Lung (tissue), 12 donors: ENCODE measurements around the gene TRAF3. TPM values are rescaled to one million over a fixed set of nuclear protein-coding genes. Genes with fewer than 3 reads are reported as not detected.

Experiments used
- ATAC-seq: fragments of 200-7000 bp; cut with Tn5 transposase; one replicate; pipeline ENCODE4 v1.9.1; 2020; ENCODE audit warnings: moderate number of reproducible peaks; ENCODE audit not compliant: insufficient read depth, low FRiP score
- DNase-seq, 3 donors: peaks; one replicate each; pipeline ENCODE4 v3.0.0-alpha.2; 2013 to 2017
- H3K27ac ChIP-seq, 2 donors: one replicate each; pipeline ENCODE4 v1.5.1; 2013; ENCODE audit warnings: mild to moderate bottlenecking in 2 of 2, moderate library complexity in 2 of 2, control low read depth in 1 of 2, inconsistent platforms in 1 of 2, low read depth in 1 of 2, low read length in 1 of 2
- H3K27me3 ChIP-seq, 3 donors: one replicate each; pipeline ENCODE4 v1.5.1; 2013; ENCODE audit warnings: low read length in 2 of 3; ENCODE audit not compliant: control insufficient read depth in 3 of 3, insufficient read depth in 3 of 3
- H3K36me3 ChIP-seq, 4 donors: one replicate each; pipeline ENCODE4 v1.5.1; 2013; ENCODE audit warnings: low read length in 4 of 4, mild to moderate bottlenecking in 1 of 4, moderate library complexity in 1 of 4; ENCODE audit not compliant: control insufficient read depth in 4 of 4, insufficient read depth in 4 of 4
- H3K4me1 ChIP-seq, 5 donors: one replicate each; pipeline ENCODE4 v1.5.1; 2013; ENCODE audit warnings: low read length in 5 of 5, mild to moderate bottlenecking in 2 of 5, moderate library complexity in 1 of 5; ENCODE audit not compliant: control insufficient read depth in 5 of 5, insufficient read depth in 5 of 5
- H3K4me3 ChIP-seq: one replicate; pipeline ENCODE4 v1.5.1; 2013; ENCODE audit warnings: mild to moderate bottlenecking, control low read depth, moderate library complexity
- H3K9ac ChIP-seq, 2 donors: one replicate each; pipeline ENCODE4 v1.5.1; 2013; ENCODE audit warnings: low read length in 2 of 2, control low read depth in 1 of 2; ENCODE audit not compliant: insufficient read depth in 1 of 2
- H3K9me3 ChIP-seq, 4 donors: one replicate each; pipeline ENCODE4 v1.5.1; 2013; ENCODE audit warnings: low read length in 3 of 4, mild to moderate bottlenecking in 1 of 4, moderate library complexity in 1 of 4; ENCODE audit not compliant: control insufficient read depth in 4 of 4, insufficient read depth in 3 of 4
- CTCF ChIP-seq: IDR thresholded peaks from 2 replicates; pipeline ENCODE4 v1.5.1; 2012; ENCODE audit warnings: mild to moderate bottlenecking; ENCODE audit errors: control extremely low read depth, extremely low read depth
- WGBS, 2 donors: extraction: QIAGEN DNeasy Blood & Tissue Kit; methylation state at CpG; one replicate each; pipeline ENCODE4 v1.1.7; 2013; 5-methylcytosine and 5-hydroxymethylcytosine counted together
- polyA plus RNA-seq, 2 donors: library from polyadenylated mRNA; stranded (reverse); fragments of 200-250 nt; gene quantifications; one replicate each; pipeline ENCODE4 v1.2.1, GENCODE V29; 2013
- total RNA-seq, 2 donors: library from RNA; depleted of rRNA in 1 of 2; stranded (reverse); fragments of >200 nt in 1 of 2; gene quantifications; one replicate each; pipeline ENCODE4 v1.2.1, GENCODE V29; 2014 to 2021
- donor health status: control.
- donor health status: control.
- donor health status: Bipolar disorder and iron deficiency.
- donor health status: healthy.
- donor health status: DM: yes; HTN: yes; CAD: no.

The TRAF3 gene
- total and polyA plus RNA-seq, 4 donors = 5.7 to 25.5 (median 18.7) TPM

GRCh38 chr14:102914474-102915291, 137.4 kb downstream of the TRAF3 start:
- no peaks in the 10 kb centered on the region for H3K9me3 ChIP-seq
- no peak overlapping the region for H3K4me3 ChIP-seq
- peaks cover 0 to 3% (median 2%) of the 10 kb centered on the region in 3 donors for H3K27me3 ChIP-seq
- DNase-seq (no peak), ATAC-seq (no peak)
- TF ChIP-seq CTCF = no peak
- no peak overlapping the region for H3K9ac ChIP-seq
- peaks cover 0 to 9% (median 0%) of the 10 kb centered on the region in 4 donors for H3K36me3 ChIP-seq
- H3K4me1 ChIP-seq = no peaks in the 10 kb centered on the region
- WGBS, 2 donors = 86 to 92% methylated on average over 26 of the region's 26 CpGs
- no peak overlapping the region for H3K27ac ChIP-seq

DNA sequence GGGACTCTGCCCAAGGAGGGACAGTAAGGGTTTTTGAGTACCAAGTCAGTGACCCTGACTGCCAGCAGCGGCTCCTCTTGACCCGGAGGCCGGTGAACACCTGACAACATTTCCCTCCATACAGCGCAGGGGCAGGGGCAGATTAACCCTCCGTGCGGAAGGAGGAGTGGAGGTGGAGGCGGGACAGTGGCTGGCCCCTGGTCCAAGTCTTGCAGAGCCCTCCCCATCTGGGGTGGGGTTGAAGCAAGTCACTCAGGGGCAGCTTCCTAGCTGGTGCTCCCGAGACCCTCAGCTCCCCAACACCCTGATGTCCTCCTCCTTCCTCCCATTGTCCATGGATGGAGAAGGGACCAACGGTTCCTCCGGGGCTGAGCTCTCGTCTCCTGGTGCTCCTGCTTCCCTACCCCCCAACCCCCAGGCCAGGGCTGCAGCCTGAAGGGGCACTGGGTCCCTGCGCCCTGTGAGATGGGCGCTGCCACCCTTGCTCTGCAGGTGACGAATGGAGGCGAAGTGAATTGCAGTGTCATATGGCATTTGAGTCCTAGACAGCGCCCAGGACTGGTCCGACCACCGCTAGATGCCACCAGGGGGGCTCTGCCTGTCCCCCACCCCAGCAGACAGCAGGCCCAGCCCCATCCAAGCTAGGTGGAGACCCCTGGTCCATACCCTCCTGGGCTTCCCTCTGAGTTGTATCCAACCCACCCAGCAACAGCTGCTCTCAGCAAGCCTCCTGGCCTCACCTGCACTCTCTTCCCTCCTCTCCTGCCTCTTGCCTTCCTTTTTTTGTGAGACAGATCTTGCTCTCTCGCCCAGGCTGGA, 138.3 kb downstream of the TRAF3 start:
- DNase-seq (no peak), ATAC-seq (no peak)
- 83 to 86% methylated on average over 18 to 19 of the region's 19 CpGs for WGBS, 2 donors
- peaks cover 0 to 3% (median 3%) of the 10 kb centered on the region in 3 donors for H3K27me3 ChIP-seq
- no peak overlapping the region for H3K9ac ChIP-seq
- no peak for TF ChIP-seq CTCF
- peaks cover 0 to 6% (median 0%) of the 10 kb centered on the region in 4 donors for H3K9me3 ChIP-seq
- H3K4me1 ChIP-seq = no peaks in the 10 kb centered on the region
- H3K4me3 ChIP-seq = no peak overlapping the region
- peaks cover 0 to 9% (median 0%) of the 10 kb centered on the region in 4 donors for H3K36me3 ChIP-seq
- no peak overlapping the region for H3K27ac ChIP-seq

DNA sequence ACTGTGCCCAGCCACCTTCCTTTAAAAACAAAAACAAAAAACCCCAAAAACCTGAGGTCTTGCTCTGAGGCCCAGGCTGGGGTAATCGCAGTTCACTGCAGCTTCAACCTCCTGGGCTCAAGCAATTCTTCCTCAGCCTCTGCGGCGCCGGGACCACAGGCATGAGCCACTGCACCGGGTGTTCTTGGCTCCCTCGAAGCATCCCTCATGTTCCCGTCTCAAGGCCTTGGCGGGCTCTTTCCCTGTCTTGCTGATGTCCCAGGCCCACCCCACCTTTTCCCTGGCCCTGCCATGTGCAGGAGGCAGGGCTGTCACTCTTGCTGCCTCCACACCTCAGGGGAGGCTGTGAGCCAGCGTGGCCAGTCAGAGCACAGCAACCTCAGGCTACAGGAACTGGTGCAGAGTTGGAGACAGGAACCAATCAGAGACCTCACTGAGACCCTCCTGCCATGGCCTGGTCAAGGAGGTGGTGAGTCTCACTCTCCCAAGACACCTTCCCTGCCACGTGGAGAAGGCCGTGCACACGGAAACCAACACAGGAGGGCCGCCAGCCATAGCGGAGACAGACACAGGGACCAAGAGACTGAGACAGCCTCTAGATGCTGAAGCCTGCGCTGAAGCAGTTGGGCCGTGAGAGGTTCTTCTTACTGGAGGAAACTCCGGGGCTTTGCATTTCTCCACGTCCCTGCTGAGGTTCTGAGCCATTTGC, 139.3 kb downstream of the TRAF3 start:
- Histone ChIP-seq H3K4me3 (no peak overlapping the region), H3K27me3 (peaks cover 0 to 10% (median 3%) of the 10 kb centered on the region in 3 donors), H3K9me3 (peaks cover 0 to 7% (median 0%) of the 10 kb centered on the region in 4 donors), H3K27ac (no peak overlapping the region), H3K9ac (no peak overlapping the region), H3K4me1 (no peaks in the 10 kb centered on the region), H3K36me3 (peaks cover 0 to 7% (median 0%) of the 10 kb centered on the region in 4 donors)
- no peak for TF ChIP-seq CTCF
- 84 to 88% methylated on average over 18 of the region's 18 CpGs for WGBS, 2 donors
- DNase-seq (no peak), ATAC-seq (no peak)
